HG02642 (cell line): Measurements from ENCODE around the gene ARHGAP40.
"Not testable (repeated sequence)": the region's sequence is repeated elsewhere in the genome, so short reads cannot be mapped to it uniquely, and the experiment has no call there.

ENCODE experiments used
- ATAC-seq: cut with Tn5 transposase; IDR thresholded peaks from one replicate; pipeline ENCODE4 v1.9.1; 2021; ENCODE audit warnings: mild to moderate bottlenecking; ENCODE audit not compliant: unreplicated experiment, poor library complexity

ARHGAP40 gene

DNA sequence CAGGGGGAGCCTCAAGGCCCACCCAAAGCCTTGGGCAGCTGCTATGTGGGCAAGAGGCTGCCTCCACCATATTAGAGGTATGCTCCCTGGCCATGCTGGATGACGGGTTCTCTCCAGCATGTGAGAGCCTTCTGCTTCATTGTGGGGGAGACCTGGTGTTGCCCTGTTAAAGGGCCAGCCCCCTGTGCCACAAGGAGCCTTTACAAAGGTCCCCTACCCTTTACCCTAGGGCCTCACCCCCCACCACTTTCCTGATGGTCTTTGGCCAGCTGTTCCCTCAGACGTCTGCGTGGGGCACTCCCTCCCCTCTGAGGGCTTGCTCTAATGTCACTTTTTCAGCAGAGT lies 15.5 kb upstream of the ARHGAP40 start:
- ATAC-seq, result no peak

DNA sequence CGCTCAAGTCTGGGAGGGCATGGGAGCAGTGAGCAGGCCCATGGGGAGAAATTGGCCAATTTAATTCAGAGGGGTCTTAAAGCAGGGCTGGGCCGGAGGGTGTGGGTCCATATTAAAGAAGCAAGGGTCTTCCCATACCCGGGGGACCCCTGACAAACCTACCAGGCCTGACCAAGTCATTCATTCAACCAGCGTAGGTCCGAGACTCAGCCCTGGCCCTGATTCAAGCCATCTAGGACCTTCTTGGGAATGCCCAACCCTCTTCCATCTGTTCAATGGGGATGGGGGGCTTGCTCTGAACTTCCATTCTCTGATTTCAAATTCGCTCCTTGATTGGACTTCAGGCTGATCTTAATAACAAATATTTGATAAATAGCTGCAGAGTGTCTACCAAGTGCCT lies 13.3 kb upstream of the ARHGAP40 start:
- no peak for ATAC-seq

DNA sequence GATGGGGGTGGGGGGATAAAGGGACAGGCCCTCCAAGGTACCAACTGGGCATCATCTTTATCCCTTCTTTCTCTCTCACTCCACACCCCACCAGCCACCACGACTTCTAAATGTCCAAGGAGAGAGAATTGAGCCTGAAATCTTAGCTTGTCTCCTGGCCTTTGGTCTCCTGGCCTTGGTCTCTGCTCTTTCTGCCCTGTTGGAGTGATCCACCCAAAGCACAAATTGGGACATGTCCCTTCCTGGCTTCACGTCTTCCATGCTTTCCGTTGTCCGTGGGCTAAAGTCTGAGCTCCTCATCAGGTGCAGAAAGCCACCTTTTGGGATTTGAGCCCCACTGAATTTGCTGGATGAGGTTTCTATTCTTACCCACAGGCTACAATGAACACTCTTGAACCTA lies 12.3 kb upstream of the ARHGAP40 start:
- ATAC-seq, result no peak

DNA sequence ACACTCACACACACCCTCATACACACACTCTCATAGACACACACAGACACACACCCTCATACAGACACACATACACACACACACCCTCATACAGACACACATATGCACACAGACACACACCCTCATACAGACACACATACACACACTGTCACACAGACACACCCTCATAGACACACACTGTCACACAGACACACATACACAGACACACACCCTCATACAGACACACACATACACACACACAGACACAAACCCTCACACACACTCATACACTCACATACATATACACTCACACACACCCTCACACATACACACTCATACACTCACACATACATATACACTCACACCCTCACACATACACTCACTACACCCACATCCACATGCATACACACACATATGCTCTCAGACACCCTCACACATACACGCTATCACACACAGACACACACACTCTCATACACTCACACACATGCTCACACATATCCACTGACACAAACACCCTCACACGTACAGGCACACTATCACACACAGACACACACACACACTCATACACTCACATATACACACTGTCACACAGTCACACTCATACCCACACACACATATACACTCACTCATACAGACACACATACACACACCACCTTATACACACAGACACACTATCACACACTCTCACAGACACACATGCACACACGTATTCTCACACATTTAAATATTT lies 11.5 kb upstream of the ARHGAP40 start:
- no peak for ATAC-seq

DNA sequence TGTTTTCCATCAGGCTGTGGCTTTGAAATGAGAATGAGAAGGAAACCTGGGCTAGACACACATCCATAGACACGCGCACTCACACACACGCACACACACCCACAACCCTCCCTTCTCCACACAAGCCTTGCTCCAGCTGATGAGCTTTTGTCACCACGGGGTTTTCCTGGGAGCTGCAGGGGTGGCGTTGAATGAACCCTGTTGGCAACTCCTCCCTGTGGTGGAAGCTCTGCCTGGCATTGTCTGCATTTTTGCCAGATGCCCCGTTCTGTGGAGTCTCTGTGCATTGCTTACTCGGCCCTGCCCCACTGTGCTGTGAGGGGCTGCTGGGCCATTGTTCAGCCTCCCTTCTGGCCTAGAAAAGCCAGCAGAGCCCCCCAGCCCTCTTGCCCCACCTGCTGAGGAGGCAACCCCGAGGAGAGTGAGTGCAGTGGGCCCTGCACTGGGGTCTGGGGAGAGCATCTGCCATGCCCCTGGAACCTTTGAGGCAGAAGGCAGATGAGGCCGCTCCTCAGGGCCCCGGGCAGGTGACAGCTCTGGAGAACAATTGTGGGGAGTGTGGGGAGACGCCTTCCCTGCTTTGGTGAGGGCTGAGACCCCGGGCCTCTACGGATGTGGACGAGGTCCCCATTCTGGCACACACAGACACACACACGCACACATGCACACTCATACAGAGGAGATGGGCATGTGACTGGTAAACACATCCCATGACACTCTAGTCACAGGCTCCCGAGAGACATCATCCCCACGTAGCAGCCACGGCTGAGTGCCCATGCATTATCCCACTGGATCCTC lies 10.7 kb upstream of the ARHGAP40 start:
- no peak for ATAC-seq

DNA sequence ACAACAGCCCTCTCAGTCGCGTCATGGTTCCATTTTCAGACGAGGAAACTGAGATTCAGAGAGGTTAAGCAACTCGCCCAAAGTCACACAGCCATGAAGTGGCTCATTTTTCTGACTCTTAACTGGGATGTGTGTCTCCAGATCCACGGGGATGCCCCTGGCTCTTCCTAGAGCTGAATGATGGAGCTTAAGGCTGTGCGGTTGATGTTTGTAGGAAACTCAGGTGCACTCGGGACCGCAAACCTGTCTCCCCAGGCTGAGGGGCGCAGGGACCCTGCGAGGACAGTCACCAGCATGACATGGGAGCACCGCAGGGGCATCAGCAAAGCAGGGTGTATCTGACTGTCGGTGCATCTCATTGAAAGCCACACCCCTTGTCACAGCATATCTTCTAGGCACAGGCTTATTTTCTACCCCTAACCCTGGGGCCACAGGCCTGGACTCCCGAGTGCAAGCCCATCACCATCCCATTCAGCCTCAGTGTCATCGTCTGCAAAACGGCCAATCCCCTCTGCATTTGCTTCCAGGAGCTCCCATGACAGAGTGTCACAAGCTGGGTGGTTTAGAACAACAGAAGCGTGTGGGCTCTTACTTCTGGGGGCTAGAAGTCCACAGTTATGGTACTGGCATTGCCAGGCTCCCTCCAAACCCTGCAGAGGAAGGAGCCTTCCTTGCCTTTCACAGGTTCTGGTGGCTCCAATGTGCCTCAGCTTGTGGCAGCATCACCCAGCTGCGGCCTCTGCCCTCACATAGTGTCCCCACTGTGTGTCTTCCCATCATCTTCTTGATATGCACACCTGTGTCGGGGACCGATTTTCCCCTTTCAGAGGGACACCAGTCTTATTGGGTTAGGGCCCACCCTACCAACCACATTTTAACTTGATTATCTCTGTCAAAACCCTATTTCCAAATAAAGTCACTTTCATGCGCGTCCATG lies 9.9 kb upstream of the ARHGAP40 start:
- ATAC-seq, result no peak

DNA sequence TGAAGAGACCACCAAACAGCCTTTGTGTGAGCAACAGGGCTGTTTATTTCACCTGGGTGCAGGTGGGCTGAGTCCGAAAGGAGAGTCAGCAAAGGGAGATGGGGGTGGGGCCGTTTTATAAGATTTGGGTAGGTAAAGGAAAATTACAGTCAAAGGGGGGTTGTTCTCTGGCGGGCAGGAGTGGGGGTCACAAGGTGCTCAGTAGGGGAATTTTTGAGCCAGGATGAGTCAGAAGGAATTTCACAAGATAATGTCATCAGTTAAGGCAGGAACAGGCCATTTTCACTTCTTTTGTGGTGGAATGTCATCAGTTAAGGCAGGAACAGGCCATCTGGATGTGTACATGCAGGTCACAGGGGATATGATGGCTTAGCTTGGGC lies 9.2 kb upstream of the ARHGAP40 start:
- not testable (repeated sequence) for ATAC-seq

DNA sequence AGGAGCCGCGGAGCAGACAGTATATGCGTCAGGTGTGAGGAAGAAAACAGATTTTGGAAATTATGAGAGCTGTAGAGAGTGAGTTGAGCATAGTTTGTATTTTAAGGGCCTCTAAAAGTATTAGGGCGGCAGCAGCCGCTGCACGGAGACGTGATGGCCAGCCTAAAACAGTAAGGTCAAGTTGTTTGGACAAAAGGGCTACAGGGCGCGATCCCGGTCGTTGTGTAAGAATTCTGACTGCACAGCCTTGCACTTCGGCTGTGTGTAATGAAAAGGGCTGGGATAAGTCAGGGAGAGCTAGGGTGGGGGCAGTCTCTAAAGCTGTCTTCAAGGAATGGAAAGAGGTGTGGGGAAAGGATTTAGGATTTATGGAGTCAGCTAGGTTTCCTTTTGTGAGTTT lies 7.3 kb upstream of the ARHGAP40 start:
- ATAC-seq, result not testable (repeated sequence)

DNA sequence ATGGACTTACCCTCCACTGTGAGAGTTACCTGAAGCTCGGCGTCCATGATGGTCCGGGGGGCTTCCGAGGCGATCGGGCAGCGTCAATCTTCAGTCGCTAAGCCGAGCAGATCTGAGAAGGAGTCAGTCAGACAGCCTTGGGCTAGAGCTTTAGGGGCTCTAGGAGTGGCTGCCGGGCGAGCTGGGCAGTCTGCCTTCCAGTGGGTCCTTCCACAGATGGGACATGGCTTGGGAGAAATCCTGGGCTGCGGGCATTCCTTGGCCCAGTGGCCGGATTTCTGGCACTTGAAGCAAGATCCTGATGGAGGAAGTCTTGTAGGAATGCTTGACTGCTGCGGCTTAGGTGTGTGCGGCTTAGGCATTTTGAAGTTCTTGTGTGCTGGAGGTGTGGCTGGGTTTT lies 5.7 kb upstream of the ARHGAP40 start:
- not testable (repeated sequence) for ATAC-seq

DNA sequence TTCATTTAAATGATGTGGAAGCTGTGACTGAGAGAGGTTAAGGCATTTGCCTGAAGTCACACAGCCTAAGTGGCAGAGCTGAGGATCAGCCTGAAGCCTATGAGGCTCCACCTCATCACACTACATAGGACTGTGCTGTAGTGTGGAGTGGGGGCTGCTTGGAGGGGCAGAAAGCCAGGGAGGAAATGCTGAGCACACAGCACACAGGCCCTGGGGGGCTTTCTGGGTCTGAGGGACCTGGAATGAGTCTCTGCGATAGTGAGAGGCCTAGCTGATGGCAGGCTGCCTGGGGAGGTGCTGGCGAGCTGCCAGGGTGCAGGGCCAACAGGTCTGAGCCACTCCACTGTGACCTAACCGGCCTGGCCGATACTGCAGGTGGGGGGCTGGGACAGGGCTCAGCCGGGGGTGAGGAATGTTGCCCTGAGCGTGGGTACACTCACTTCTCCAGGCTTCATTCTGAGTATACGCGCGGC lies 2.2 kb upstream of the ARHGAP40 start:
- ATAC-seq, result no peak

DNA sequence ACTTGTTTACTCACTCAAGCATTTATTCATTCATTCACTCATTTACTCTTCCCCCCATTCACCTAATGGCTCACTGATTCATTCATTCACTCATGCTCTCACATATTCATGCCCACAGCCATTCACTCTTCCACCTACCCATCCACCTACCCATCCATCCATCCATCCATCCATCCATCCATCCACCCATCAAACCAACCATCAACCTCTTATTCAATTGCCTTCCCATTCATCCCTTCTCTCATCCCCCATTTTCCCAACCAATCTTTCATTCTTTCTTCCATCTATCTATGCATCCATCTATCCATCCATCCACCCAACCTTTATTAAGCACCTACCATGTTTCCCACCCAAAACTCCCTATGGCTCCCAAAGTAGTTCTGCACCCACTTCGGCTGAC lies 1.6 kb upstream of the ARHGAP40 start:
- no peak for ATAC-seq

DNA sequence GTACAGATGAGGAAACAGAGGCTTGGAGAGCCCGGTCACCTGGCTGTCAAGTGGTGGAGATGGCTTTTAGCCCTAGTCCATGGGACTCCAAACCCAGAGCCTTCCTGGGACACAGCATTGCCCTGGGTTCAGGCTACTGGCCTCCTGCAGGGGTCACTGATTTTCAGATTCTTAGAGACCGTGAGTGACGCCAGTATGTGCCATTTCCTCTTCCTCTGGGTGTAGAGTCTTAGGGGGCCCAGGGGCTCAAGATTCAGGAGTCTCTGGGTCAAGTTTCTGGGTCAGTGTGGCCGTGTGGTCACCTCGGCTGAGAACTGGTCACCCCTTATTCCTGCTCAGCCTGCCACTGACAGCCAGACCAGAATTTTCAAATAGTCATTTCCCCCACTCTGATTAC lies 574 bp downstream of the ARHGAP40 start:
- no peak for ATAC-seq

DNA sequence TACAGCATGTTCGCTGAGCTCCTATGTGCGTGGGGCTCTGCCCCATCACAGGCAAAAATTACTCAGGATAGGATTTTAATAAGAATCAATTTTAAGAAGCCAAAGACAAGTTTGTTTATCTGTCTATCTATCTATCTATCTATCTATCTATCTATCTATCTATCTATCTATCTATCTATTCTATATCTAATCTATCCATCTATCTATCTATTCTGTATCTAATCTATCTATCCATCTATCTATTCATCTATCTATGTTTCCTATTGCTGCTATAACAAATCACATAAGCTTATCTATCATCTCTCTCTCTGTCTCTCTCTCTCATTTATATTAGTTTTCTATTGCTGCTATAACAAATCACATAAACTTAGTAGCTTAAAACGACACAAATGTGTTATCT lies 1.7 kb downstream of the ARHGAP40 start:
- no peak for ATAC-seq

DNA sequence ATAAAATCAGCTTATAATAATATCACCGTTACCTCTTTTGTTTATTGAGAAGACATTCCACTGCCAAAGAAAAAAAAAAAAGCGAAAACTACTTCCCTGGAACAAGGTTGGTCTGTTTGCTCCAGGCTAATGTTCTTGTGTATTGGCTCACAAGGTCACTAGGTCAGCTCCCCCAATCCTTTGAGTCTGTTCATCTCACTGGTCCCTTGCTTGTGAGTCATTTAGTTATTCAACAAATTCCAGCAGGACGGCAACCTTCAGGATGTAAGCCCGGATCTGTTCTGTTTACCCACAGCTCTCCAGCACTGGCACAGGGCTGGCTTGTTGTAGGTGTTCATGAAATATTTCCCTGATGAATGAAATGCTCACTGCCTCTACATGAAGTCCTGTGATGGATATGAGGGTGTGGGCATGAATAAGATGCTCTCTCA lies 3.3 kb downstream of the ARHGAP40 start:
- ATAC-seq, result no peak

DNA sequence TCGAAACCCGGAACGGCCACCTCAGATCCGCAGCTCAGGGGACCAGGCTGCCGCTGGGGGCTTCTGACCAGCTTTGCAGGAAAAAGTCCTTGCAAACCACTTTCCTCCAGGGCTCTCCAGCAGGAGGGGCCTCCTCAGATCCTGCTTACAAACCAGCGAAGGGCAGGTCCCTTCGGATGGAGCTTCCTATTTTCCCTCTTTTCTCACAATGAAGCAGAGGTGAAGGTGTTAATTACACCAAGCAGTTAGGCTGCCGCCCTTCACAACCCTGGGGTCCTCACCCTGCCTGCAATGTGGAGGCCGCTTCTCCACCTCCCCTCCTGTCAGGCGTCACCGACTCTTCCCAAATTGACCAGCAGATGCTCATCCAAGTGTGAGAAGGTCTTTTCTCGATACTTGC lies 5.7 kb downstream of the ARHGAP40 start:
- ATAC-seq, result no peak

DNA sequence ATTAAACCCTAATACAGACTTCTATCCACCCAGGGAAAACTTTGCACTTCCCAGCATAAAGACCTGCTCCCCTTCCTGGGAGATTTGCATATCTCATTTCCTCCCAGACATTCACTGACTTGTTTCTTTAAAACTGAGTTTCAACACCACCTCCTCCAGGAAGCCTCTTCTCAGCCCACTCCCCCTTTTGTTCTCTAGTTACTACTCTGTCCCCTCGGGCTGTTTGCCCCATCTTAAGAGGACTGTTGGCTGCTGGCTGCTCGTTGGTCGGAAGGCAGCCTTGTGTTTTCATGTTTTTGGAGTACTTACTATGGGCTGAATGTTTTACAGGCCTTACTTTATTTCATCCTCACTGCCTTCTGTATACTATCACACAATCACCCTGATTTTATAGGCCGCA lies 6.6 kb downstream of the ARHGAP40 start:
- ATAC-seq, result no peak

DNA sequence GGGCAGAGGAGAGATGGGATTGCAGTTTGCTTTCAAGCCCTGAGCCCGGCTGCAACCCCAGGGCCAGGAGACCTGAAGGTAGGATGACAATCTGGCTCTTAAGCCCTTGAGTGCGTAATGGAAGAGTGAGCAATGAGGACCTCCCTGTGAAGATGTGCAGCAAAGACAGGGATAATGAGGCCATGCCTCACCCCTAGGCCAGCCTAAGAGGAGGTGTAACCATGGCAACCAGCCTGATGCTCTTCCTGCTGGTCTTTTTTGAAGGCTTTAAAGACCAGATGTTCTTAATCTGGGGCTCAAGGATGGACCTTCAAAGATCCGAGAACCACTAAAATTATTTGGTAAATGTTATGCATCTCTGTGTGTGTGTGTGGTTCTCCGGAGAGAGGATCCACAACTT lies 8.2 kb downstream of the ARHGAP40 start:
- ATAC-seq, result no peak

DNA sequence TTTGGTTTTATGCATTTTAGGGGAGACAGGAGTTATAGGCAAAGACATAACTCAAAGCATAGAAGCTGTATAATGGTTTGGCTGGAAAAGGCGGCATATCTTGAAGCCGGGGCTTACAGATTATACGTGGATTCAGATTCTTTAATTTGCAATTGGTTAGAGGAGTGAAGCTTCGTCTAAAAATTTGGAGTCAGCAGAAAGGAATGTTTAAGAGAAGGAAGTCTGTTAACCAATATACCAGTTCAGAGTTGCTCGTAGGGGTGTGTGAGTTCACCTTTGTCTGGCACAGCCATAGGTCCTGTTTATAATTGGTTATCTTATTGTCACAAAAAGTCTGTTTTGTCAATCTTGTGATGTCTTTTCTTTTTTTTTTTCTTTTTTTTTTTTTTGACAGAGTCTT lies 8.9 kb downstream of the ARHGAP40 start:
- no peak for ATAC-seq

DNA sequence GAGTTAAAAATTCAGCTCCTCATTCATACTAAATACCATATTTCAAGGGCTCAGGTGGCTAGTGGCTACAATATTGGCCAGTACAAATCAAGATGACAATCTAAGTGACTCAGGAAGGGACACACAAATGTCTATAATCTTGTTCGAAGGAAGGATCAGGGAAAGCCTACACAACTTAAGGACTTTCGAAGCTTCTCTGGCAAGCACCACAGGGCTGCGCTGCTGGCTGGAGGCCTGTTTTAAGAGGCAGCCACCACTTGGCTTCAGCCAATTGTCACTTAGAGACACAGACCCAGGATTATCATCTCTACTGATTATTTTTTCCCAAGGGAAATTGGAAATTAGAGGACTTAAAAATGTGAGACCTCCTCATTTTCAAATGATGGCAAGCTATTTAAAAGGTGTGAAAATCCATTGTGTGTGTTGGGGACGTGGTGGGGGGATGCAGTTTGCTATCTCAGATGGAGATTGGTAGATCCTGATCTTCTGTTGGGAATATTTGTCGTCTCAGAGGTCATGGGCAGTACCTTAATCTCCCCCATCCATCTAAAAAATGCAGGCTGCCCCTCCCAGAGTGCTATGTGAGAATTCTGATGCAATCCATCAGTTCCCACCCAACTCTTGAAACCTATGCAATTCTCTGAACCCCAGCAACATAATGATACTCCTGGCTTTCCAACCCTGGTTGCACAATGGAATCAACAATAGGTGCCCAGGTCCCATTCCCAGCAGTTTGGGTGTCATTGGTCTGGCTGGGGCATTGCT lies 11.3 kb downstream of the ARHGAP40 start:
- no peak for ATAC-seq

DNA sequence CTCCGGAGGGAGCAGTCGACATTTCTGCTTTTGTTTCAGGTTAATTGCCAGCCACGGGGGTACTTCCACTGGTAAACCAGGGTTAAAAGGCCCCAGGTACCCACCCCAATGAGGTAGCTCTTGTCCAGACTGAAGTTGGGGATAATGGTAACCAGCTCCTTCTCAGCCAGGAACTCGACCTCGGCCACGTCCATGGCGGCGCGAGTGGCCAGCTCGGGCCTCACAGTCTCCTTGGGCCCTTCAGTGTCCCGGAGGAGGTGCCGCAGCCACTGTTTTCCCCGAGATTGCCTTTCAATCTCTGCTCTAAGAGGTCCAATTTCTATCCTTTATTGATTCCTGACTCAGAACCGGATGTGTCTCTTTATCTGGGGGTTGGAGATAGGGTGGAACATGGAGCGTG lies 13.7 kb downstream of the ARHGAP40 start:
- no peak for ATAC-seq
